Activated CD4-positive, alpha-beta T cell treated with anti-CD3 and anti-CD28 coated beads, Interleukin-10, Interleukin-2, amounts not matched to agents 100 ng/mL and 50 ng/mL, durations not matched to agents 16 hours and 8 hours (primary cell): Measurements from ENCODE around the gene HECTD1.
"Not testable (repeated sequence)": the region's sequence is repeated elsewhere in the genome, so short reads cannot be mapped to it uniquely, and the experiment has no call there.

ENCODE experiments used
- DNase-seq: peaks from one replicate; pipeline ENCODE4 v3.0.0-alpha.2; 2020

Gene HECTD1

DNA sequence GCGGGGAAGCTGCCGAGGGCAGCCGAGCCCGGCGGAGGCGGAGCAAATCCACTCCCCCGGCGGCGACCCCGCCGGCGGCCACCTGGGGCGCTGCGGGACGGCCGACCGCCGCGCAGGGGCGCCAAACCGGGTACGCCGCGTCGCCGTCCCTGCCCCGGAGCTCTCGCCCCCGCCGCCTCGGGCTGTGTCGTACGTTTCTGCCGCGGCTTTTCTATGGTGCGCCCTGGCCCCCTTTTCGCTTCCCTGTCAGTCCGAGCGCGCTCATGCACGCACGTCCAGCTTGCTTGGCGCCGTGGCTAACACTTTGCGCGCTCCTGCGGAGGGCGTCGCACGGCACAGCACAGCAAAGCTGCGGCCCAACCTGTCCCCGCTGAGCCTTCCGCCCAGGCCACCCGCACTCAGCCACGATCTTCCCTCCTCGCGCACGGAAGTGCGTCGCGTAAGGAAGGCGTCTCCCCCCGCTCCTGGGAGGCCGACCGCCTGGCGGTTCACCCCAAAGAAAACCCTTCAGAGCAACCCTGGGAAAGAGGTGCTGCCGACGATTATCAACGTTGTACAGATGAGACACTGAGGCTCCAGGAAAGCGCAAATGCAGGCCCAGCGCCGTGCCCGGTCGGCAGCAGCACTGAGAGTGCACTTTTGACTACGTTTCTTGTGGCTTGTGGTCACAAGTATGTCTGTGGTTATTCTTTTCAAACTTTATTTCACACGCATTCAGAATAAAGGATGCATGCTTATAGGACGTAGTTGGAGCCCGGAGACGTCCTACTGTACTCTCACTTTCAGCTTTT, at the start of gene HECTD1:
Gene HECTD1 (minus strand): TSS at position 39 of the 791 bp plus-strand sequence. CDS start 1,857 bp downstream, outside the sequence.
- peak; percentile 92 for DNase-seq

DNA sequence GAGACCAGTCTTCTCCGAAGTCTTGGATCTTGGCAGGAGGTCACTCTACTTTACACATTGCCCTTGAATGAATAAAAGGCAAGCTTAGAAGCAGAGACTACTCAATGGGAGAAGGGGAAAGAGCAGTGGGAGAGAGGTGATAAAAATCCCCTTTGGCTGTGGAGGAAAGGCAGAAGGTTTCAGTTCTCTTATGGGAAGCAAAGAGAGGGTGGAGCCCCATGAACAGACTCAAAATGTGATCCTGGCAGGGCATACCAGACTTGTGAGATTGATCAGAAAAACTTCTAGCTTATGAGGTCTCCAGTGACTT, 49.6 kb upstream of the HECTD1 start:
- DNase-seq, result no peak

DNA sequence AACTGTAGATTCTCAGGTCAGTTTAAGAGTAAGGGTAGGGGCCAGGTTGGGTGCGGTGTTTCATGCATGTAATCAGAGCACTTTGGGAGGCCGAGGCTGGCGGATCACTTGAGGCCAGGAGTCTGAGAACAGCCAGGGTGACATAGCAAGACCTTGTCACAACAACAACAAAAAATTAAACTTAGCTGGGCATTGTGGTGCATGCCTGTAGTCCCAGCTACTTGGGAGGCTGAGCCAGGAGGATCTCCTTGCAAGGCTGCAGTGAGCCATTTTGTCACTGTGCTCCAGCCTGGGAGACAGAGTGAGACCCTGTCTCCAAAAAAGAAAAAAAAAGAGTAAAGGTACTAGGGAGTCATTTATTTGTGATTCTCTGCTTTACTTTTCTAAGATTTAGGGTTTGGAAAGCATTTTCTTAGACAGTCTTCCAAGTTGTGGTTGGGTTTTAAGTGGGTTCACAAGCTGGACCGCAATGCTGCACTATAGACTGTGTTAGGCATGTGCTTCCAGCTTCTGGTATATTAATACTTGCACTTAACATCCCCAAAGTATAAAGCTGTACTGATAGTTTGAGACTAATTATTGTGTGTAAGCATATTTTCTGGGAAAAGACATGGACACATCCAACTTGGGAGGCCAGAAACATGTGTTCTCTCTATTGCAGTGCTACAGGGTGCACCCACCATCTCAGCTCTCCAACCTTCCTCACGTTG, 49.1 kb upstream of the HECTD1 start:
- no peak for DNase-seq

DNA sequence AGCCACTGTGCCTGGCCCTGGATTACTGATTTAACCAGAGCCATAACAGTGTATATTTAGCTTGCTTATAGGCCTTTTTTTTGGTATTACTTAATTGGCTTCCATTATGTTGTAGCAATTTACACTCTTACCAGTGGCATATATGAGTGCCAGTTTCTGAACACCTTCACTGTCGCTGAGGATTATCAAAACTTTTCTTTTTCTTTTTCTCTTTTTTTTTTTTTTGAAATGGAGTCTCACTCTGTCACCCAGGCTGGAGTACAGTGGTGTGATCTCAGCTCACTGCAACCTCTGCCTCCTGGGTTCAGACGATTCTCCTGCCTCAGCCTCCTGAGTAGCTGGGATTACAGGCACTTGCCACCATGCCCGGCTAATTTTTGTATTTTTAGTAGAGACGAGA, 48.3 kb upstream of the HECTD1 start:
- DNase-seq, result not testable (repeated sequence)

- no peak for DNase-seq
Measured at GRCh38 chr14:31255286-31255685, 47.7 kb upstream of the HECTD1 start.

GRCh38 chr14:31253746-31254471, 46.3 kb upstream of the HECTD1 start:
- DNase-seq, result no peak

- DNase-seq, result no peak
Measured at GRCh38 chr14:31252865-31253264, 45.3 kb upstream of the HECTD1 start.

GRCh38 chr14:31251028-31251958, 43.7 kb upstream of the HECTD1 start:
- no peak for DNase-seq

GRCh38 chr14:31244626-31245025, 37.0 kb upstream of the HECTD1 start:
- DNase-seq, result no peak

GRCh38 chr14:31243860-31244259, 36.3 kb upstream of the HECTD1 start:
- peak; percentile 59 for DNase-seq

DNA sequence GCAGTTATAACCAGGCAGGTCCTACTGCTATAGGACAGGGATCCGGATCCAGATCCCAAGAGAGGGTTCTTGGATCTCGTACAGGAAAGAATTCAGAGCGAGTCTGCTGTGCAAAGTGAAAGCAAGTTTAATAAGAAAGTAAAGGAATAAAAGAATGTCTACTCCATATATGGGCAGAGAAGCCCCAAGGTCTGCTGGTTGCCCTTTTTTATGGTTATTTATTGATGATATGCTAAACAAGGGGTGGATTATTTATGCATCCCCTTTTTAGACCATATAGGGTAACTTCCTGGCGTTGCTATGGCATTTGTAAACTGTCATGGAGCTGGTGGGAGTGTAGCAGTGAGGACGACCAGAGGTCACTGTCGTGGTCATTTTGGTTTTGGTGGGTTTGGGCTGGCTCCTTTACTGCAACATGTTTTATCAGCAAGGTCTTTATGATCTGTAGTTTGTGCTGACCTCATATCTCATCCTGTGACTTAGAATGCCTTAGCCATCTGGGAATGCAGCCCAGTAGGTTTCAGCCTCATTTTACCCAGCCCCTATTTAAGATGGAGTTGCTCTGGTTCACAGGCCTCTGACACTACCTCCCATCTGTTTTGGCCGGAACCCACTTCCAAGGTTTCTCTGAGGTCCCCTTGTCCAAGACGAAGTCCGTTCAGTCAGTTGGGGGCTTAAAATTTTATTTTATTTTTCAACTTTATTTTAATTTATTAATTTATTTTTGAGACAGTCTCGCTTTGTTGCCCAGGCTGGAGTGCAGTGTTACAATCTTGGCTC, 34.8 kb upstream of the HECTD1 start:
- DNase-seq, result not testable (repeated sequence)

- no peak for DNase-seq
Measured at GRCh38 chr14:31241450-31242114, 34.0 kb upstream of the HECTD1 start.

GRCh38 chr14:31239741-31240140, 32.1 kb upstream of the HECTD1 start:
- DNase-seq, result no peak

GRCh38 chr14:31235462-31235861, 27.9 kb upstream of the HECTD1 start:
- no peak for DNase-seq

DNA sequence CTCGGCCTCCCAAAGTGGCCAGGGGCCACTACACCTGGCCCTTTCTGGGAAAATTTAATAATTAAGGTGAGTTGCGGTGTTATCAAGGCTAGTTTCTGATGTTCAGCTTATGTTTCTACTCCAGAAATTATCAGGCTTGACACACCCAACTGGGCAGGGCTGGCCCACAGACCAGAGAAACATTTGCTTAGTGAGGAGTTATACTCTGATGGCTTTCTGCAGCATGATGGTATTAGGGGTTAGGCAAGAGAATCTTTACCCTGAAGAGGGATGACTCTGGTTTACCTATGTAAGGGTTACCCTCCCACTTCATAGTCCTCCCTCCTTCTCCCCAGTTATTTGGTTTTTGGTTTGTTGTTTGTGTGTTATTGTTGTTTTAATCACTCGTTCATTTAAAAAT, 24.5 kb upstream of the HECTD1 start:
- no peak for DNase-seq

- not testable (repeated sequence) for DNase-seq
Measured at GRCh38 chr14:31231272-31231671, 23.7 kb upstream of the HECTD1 start.

- DNase-seq, result no peak
Measured at GRCh38 chr14:31230573-31230958, 23.0 kb upstream of the HECTD1 start.

DNA sequence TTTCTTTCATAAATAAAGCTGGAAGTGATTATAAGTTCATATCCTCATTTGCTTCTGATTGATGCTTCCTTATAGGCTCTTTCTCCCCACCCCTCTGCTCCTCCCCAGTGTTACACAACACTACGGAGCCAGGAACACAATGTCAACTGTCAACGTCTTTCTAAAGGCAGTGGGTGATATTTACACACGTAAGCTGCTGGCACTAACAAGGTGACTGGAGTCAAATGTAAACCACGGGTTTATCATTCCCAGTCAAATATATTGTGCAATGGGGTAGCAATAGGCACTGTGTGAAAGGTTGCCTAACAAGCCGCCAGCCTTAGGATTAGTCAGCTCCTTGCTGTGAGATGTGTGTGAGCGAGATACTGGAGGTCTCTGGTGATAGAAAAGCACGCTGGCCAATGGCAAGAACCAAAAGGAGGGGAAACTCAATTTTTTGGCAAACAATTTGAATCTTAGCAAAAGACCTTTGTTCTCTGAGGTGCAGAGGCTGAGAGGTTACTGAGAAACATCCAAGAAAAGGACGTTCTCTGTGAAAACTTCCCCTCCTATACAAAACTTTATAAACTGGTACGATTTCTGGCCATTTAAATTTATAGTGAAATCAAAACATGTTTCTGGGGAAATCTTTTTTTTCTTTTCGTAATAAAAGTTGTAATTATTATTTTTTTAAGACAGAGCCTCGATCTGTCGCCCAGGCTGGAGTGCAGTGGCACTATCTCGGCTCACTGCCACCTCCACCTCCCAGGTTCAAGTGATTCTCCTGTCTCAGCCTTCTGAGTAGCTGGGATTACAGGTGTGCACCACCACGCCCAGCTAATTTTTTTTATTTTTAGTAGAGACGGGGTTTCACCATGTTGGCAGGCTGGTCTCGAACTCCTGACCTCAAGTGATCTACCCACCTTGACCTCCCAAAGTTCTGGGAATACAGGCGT, 22.3 kb upstream of the HECTD1 start:
- peak; percentile 25 for DNase-seq

DNA sequence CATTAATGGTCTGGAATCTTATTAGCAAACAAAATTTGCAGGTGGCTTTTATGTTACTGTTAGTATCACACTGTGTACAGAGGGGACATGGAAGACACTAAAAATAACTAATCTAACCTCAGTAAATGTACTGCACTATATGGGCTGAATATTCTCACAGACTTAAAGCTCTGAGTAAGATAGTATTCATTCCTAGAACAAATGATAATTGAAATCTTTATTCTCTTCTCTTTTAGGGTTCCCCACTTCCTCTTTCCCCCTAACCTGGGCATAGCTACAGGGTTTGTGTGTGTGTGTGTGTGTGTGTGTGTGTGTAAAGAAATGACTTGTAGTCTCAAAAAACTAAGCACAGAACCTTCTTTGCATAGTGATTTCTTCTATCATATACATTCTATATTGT, 21.4 kb upstream of the HECTD1 start:
- DNase-seq, result peak; percentile 9

GRCh38 chr14:31228533-31228932, 20.9 kb upstream of the HECTD1 start:
- no peak for DNase-seq
